Cardiac muscle cell (in vitro differentiated cells and primary cell): ENCODE data around the gene HIVEP1. TPM values are rescaled to one million over a fixed set of nuclear protein-coding genes. Genes with fewer than 3 reads are reported as not detected.
"Not testable (repeated sequence)": the region's sequence is repeated elsewhere in the genome, so short reads cannot be mapped to it uniquely, and the experiment has no call there.

Source experiments
- DNase-seq, 2 donors: peaks; one replicate each; pipeline versions ENCODE4 v3.0.0 to v3.0.0-alpha.2; 2010 to 2017; ENCODE audit warnings: low read depth in 1 of 2, low spot score in 1 of 2
- H3K27ac ChIP-seq: fragments of 200-600 bp; sonication (generic); 2 replicates; pipeline ENCODE4 v1.5.1; 2016
- H3K27me3 ChIP-seq: fragments of 200-600 bp; sonication (generic); 2 replicates; pipeline ENCODE4 v1.6.0; 2016; ENCODE audit warnings: control low read depth
- H3K36me3 ChIP-seq: fragments of 200-600 bp; sonication (generic); 2 replicates; pipeline ENCODE4 v1.5.1; 2016; ENCODE audit warnings: control low read depth
- H3K4me1 ChIP-seq: fragments of 200-600 bp; sonication (generic); 2 replicates; pipeline ENCODE4 v1.8.1; 2017; ENCODE audit warnings: low read depth, mild to moderate bottlenecking, mixed run types
- H3K4me3 ChIP-seq: fragments of 200-600 bp; sonication (generic); 2 replicates; pipeline ENCODE4 v1.5.1; 2016; ENCODE audit warnings: mild to moderate bottlenecking
- H3K9me3 ChIP-seq: fragments of 200-600 bp; sonication (generic); 2 replicates; pipeline ENCODE4 v1.5.1; 2017; ENCODE audit warnings: low read depth, mild to moderate bottlenecking, control low read depth
- polyA plus RNA-seq: library from polyadenylated mRNA; unstranded; fragments of >200 nt; fragmentation: Nextera tagmentation; extraction: Ambion mirVana; gene quantifications from 2 replicates; pipeline ENCODE4 v1.2.1, GENCODE V29; 2016
- total RNA-seq: library from RNA; depleted of rRNA; stranded (reverse); fragments of >200 nt; gene quantifications from 2 replicates; pipeline ENCODE4 v1.2.3, GENCODE V29; 2016
- TF ChIP-seq, protein P1 (sequence below): IDR thresholded peaks from 2 replicates; pipeline ENCODE4 v1.5.1; 2012; ENCODE audit warnings: low read depth, mild to moderate bottlenecking, low read length

Gene HIVEP1
- total and polyA plus RNA-seq, 2 experiments from 2014 or later, result 5.3 to 20.0 TPM

- Histone ChIP-seq H3K27me3 (no peaks in the 10 kb centered on the region), H3K9me3 (no peaks in the 10 kb centered on the region), H3K4me3 (no peak overlapping the region), H3K4me1 (no peaks in the 10 kb centered on the region), H3K36me3 (no peaks in the 10 kb centered on the region), H3K27ac (no peak overlapping the region)
- TF ChIP-seq, protein P1, sequence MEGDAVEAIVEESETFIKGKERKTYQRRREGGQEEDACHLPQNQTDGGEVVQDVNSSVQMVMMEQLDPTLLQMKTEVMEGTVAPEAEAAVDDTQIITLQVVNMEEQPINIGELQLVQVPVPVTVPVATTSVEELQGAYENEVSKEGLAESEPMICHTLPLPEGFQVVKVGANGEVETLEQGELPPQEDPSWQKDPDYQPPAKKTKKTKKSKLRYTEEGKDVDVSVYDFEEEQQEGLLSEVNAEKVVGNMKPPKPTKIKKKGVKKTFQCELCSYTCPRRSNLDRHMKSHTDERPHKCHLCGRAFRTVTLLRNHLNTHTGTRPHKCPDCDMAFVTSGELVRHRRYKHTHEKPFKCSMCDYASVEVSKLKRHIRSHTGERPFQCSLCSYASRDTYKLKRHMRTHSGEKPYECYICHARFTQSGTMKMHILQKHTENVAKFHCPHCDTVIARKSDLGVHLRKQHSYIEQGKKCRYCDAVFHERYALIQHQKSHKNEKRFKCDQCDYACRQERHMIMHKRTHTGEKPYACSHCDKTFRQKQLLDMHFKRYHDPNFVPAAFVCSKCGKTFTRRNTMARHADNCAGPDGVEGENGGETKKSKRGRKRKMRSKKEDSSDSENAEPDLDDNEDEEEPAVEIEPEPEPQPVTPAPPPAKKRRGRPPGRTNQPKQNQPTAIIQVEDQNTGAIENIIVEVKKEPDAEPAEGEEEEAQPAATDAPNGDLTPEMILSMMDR, result no peak
- DNase-seq, result no peak
Observed at GRCh38 chr6:12149944-12150510, 137.9 kb downstream of the HIVEP1 start.

GRCh38 chr6:12150812-12151432 is 138.8 kb downstream of the HIVEP1 start:
- no peak overlapping the region for H3K27ac ChIP-seq
- no peaks in the 10 kb centered on the region for H3K27me3 ChIP-seq
- H3K9me3 ChIP-seq, result no peaks in the 10 kb centered on the region
- H3K4me1 ChIP-seq, result no peaks in the 10 kb centered on the region
- DNase-seq, result peak in 1 of 2 donors; percentile 45
- TF ChIP-seq, protein P1, result peak; percentile 31
- H3K4me3 ChIP-seq, result no peak overlapping the region
- no peaks in the 10 kb centered on the region for H3K36me3 ChIP-seq

DNA sequence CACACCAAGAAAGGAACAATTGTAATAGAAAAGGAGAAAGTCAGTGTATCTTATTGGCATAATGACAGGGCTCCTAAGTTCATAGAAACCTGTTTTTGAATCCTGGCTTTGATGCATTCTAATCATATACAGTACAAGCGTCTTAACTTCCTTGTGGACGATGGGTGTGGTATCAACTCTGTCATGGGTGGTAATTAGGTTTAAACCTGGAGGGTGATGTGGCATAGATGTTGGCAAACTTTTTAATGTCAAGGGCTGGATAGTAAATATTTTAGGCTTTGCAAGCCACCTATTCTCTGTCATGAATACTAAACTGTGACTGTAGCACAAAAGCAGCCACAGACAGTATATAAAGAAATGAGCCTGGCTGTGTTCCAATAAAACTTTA is 139.3 kb downstream of the HIVEP1 start:
- TF ChIP-seq, protein P1, result no peak
- Histone ChIP-seq H3K9me3 (no peaks in the 10 kb centered on the region), H3K27me3 (no peaks in the 10 kb centered on the region), H3K4me1 (no peaks in the 10 kb centered on the region), H3K4me3 (no peak overlapping the region), H3K36me3 (no peaks in the 10 kb centered on the region), H3K27ac (no peak overlapping the region)
- DNase-seq, result no peak

DNA sequence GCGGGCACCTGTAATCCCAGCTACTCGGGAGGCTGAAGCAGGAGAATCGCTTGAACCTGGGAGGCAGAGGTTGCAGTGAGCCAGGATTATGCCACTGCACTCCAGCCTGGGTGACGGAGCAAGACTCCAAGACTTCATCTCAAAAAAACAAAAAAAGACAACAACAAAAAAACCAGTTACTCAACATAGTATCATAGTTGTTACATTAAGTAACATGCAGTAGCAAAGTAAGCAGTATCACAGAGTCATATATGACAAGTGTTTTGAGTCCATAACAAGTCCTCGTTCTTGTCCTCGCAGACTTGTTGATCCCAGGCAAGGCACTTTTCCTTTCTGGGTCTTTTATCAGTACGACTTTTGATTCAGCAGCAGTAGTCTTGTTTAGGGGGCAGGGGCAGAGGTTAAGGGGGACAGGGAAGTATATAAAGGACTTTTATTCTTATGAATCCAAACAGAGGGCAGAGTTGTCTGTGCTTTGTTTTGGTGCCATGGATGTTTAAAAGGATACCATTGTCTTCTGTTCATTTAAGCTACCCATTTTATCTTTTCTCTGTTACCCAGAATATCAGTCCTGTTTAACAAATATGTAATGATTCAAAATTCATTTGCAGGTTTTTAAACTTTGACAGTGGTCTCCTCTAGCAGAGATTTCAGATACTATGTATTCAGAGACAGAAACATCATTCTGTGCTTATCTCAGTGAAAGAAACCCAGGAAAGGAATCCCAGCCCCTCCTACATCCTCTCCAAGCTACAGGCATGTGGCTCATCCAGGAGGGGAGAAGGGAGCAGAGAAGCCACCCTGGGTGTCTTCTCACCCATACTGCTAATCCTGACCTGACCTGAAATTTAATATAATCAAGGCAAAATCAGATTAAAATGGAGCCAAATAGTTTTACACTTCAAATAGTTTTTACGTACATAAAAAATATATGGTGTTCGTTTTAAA is 140.2 kb downstream of the HIVEP1 start:
- no peaks in the 10 kb centered on the region for H3K4me1 ChIP-seq
- DNase-seq, result peak in 1 of 2 donors; percentile 16
- H3K9me3 ChIP-seq, result no peaks in the 10 kb centered on the region
- H3K4me3 ChIP-seq, result no peak overlapping the region
- H3K27ac ChIP-seq, result no peak overlapping the region
- TF ChIP-seq, protein P1, result no peak
- no peaks in the 10 kb centered on the region for H3K27me3 ChIP-seq
- no peaks in the 10 kb centered on the region for H3K36me3 ChIP-seq

DNA sequence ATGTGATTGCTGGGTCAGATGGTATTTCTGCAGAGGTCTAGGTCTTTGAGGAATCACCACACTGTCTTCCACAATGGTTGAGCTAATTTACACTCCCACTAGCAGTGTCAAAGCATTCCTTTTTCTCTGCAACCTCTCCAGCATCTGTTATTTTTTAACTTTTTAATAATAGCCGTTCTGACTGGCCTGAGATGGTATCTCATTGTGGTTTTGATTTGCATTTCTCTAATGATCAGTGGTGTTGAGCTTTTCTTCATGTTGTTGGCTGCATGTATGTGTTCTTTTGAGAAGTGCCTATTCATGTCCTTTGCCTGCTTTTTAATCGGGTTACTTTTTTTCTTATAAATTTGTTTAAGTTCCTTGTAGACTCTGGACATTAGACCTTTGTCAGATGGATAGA is 143.7 kb downstream of the HIVEP1 start:
- not testable (repeated sequence) for H3K4me1 ChIP-seq

More for the DNA sequence above, 143.7 kb downstream of the HIVEP1 start:
- not testable (repeated sequence) for DNase-seq, H3K36me3 ChIP-seq, H3K9me3 ChIP-seq, H3K27me3 ChIP-seq, H3K4me3 ChIP-seq, H3K27ac ChIP-seq
